ENCODE results near the gene MOGAT1. TPM values are rescaled to one million over a fixed set of nuclear protein-coding genes. Genes with fewer than 3 reads are reported as not detected.
"Not testable (repeated sequence)": the region's sequence is repeated elsewhere in the genome, so short reads cannot be mapped to it uniquely, and the experiment has no call there.

Gene MOGAT1
- total RNA-seq, 1 experiment from 2014 or later = not detected

- BruUV-seq (replicated peaks) = no TSS peak
- no peaks in the 10 kb centered on the region for H3K27me3 Mint-ChIP-seq (ENCODE audit: insufficient read depth, unreplicated experiment)
- TF ChIP-seq CTCF (IDR thresholded peaks at IDR 0.05; ENCODE audit: unreplicated experiment) = no peak
- ChIA-PET CTCF (interaction anchor here (0.6 to 1.5 kb wide), 4 partner anchors 10 to 190 kb away, joined by 3 to 4 read pairs (median 4); no protein-coding TSS in a partner anchor), POLR2A (interaction anchor here (0.7 to 1.2 kb wide), 2 partner anchors 20 to 151 kb away, joined by 3 read pairs; no protein-coding TSS in a partner anchor)
- peaks cover 5% of the 10 kb centered on the region for H3K4me1 Mint-ChIP-seq (ENCODE audit: insufficient read depth, unreplicated experiment)
- H3K27ac Mint-ChIP-seq (ENCODE audit: low read depth, unreplicated experiment) = no peak overlapping the region
- no peaks in the 10 kb centered on the region for H3K36me3 Mint-ChIP-seq (ENCODE audit: insufficient read depth, unreplicated experiment)
- intact Hi-C loops (cut with micrococcal nuclease) = no loop called here
- H3K4me3 Mint-ChIP-seq (ENCODE audit: unreplicated experiment) = no peak overlapping the region
- H3K9me3 Mint-ChIP-seq (ENCODE audit: unreplicated experiment) = no peaks in the 10 kb centered on the region
- no peak for DNase-seq (ENCODE audit: unreplicated experiment)
Measured at GRCh38 chr2:222711315-222711940, 40.0 kb downstream of the MOGAT1 start.

- H3K27ac Mint-ChIP-seq (ENCODE audit: low read depth, unreplicated experiment) = no peak overlapping the region
- DNase-seq (ENCODE audit: unreplicated experiment) = no peak
- intact Hi-C loops (cut with micrococcal nuclease) = no loop called here
Measured at GRCh38 chr2:222713002-222713401, 41.5 kb downstream of the MOGAT1 start.

GRCh38 chr2:222714361-222715241 is 43.1 kb downstream of the MOGAT1 start:
- CTCF ChIA-PET = interaction anchor here (0.6 to 2.1 kb wide), 7 partner anchors 16 to 189 kb away, joined by 3 to 8 read pairs (median 3); no protein-coding TSS in a partner anchor
- Mint-ChIP-seq H3K27me3 (ENCODE audit: insufficient read depth, unreplicated experiment) (no peaks in the 10 kb centered on the region), H3K9me3 (ENCODE audit: unreplicated experiment) (peaks cover under 1% of the 10 kb centered on the region), H3K4me3 (ENCODE audit: unreplicated experiment) (no peak overlapping the region), H3K4me1 (ENCODE audit: insufficient read depth, unreplicated experiment) (no peaks in the 10 kb centered on the region), H3K36me3 (ENCODE audit: insufficient read depth, unreplicated experiment) (no peaks in the 10 kb centered on the region), H3K27ac (ENCODE audit: low read depth, unreplicated experiment) (no peak overlapping the region)
- intact Hi-C loops (cut with micrococcal nuclease) = no loop called here
- POLR2A ChIA-PET = no interaction called here
- no peak for DNase-seq (ENCODE audit: unreplicated experiment)
- BruUV-seq (replicated peaks) = no TSS peak
- TF ChIP-seq CTCF (IDR thresholded peaks at IDR 0.05; ENCODE audit: unreplicated experiment) = no peak

More at GRCh38 chr2:222713002-222713401, 41.5 kb downstream of the MOGAT1 start:
- no TSS peak for BruUV-seq (replicated peaks)
- Mint-ChIP-seq H3K4me3 (ENCODE audit: unreplicated experiment) (no peak overlapping the region), H3K9me3 (ENCODE audit: unreplicated experiment) (no peaks in the 10 kb centered on the region), H3K36me3 (ENCODE audit: insufficient read depth, unreplicated experiment) (no peaks in the 10 kb centered on the region), H3K4me1 (ENCODE audit: insufficient read depth, unreplicated experiment) (peaks cover under 1% of the 10 kb centered on the region), H3K27me3 (ENCODE audit: insufficient read depth, unreplicated experiment) (no peaks in the 10 kb centered on the region)
- POLR2A ChIA-PET = no interaction called here
- TF ChIP-seq CTCF (IDR thresholded peaks at IDR 0.05; ENCODE audit: unreplicated experiment) = no peak
- CTCF ChIA-PET = interaction anchor here (0.8 to 2.1 kb wide), 3 partner anchors 18 to 149 kb away, joined by 3 to 8 read pairs (median 4); no protein-coding TSS in a partner anchor

GRCh38 chr2:222715742-222716141 is 44.3 kb downstream of the MOGAT1 start:
- ChIA-PET POLR2A (interaction anchor here (0.7 kb wide), 1 partner anchor 43 kb away, joined by 3 read pairs; no protein-coding TSS in a partner anchor), CTCF (interaction anchor here (1.2 kb wide), 2 partner anchors 8 to 188 kb away, joined by 3 to 4 read pairs; no protein-coding TSS in a partner anchor)
- no peaks in the 10 kb centered on the region for H3K27me3 Mint-ChIP-seq (ENCODE audit: insufficient read depth, unreplicated experiment)
- BruUV-seq (replicated peaks) = no TSS peak
- no peaks in the 10 kb centered on the region for H3K36me3 Mint-ChIP-seq (ENCODE audit: insufficient read depth, unreplicated experiment)
- no peak overlapping the region for H3K27ac Mint-ChIP-seq (ENCODE audit: low read depth, unreplicated experiment)
- TF ChIP-seq CTCF (IDR thresholded peaks at IDR 0.05; ENCODE audit: unreplicated experiment) = no peak
- H3K4me3 Mint-ChIP-seq (ENCODE audit: unreplicated experiment) = no peak overlapping the region
- H3K9me3 Mint-ChIP-seq (ENCODE audit: unreplicated experiment) = peaks cover 5% of the 10 kb centered on the region
- H3K4me1 Mint-ChIP-seq (ENCODE audit: insufficient read depth, unreplicated experiment) = no peaks in the 10 kb centered on the region
- DNase-seq (ENCODE audit: unreplicated experiment) = no peak
- intact Hi-C loops (cut with micrococcal nuclease) = no loop called here

- CTCF ChIA-PET = interaction anchor here (0.7 kb wide), 1 partner anchor 36 kb away, joined by 6 read pairs; no protein-coding TSS in a partner anchor
- H3K4me1 Mint-ChIP-seq (ENCODE audit: insufficient read depth, unreplicated experiment); H3K4me3 Mint-ChIP-seq (ENCODE audit: unreplicated experiment); H3K9me3 Mint-ChIP-seq (ENCODE audit: unreplicated experiment); H3K36me3 Mint-ChIP-seq (ENCODE audit: insufficient read depth, unreplicated experiment); H3K27ac Mint-ChIP-seq (ENCODE audit: low read depth, unreplicated experiment); BruUV-seq (replicated peaks); H3K27me3 Mint-ChIP-seq (ENCODE audit: insufficient read depth, unreplicated experiment); POLR2A ChIA-PET; intact Hi-C loops (cut with micrococcal nuclease); DNase-seq (ENCODE audit: unreplicated experiment): not testable (repeated sequence)
Measured at GRCh38 chr2:222719787-222720186, 48.3 kb downstream of the MOGAT1 start.

GRCh38 chr2:222721597-222721996 is 50.1 kb downstream of the MOGAT1 start:
- H3K36me3 Mint-ChIP-seq (ENCODE audit: insufficient read depth, unreplicated experiment); H3K9me3 Mint-ChIP-seq (ENCODE audit: unreplicated experiment); DNase-seq (ENCODE audit: unreplicated experiment); BruUV-seq (replicated peaks); H3K4me3 Mint-ChIP-seq (ENCODE audit: unreplicated experiment); H3K4me1 Mint-ChIP-seq (ENCODE audit: insufficient read depth, unreplicated experiment); H3K27me3 Mint-ChIP-seq (ENCODE audit: insufficient read depth, unreplicated experiment); POLR2A ChIA-PET; intact Hi-C loops (cut with micrococcal nuclease); H3K27ac Mint-ChIP-seq (ENCODE audit: low read depth, unreplicated experiment): not testable (repeated sequence)
- CTCF ChIA-PET = interaction anchor here (0.6 to 1.4 kb wide), 4 partner anchors 10 to 110 kb away, joined by 3 to 4 read pairs (median 3); no protein-coding TSS in a partner anchor
